SK-N-SH (cell line): Measurements from ENCODE around the gene PERCC1. TPM values are rescaled to one million over a fixed set of nuclear protein-coding genes. Genes with fewer than 3 reads are reported as not detected.

Experiments
- CTCF ChIA-PET: fragments of 300-600, 350-600 bp; formaldehyde crosslinking; extraction: SDS; loops from one replicate; lab custom pipeline; 2021; lab: Yijun Ruan, JAX
- POLR2A ChIA-PET: fragments of 350-600 bp; sonication (Branson Sonifier 250); formaldehyde crosslinking; extraction: SDS; loops from one replicate; lab custom pipeline; 2020; ENCODE audit warnings: antibody characterized with exemption, inconsistent platforms; lab: Yijun Ruan, JAX
- DNase-seq: peaks from one replicate; pipeline ENCODE4 v3.0.0; 2012
- H2AFZ ChIP-seq: fragments of 200-600 bp; sonication (generic); 2 replicates; pipeline ENCODE4 v1.8.1; 2016; ENCODE audit warnings: antibody characterized with exemption, mild to moderate bottlenecking, low read depth
- H3F3A ChIP-seq: fragments of 200-600 bp; sonication (generic); replicated peaks from 2 replicates; pipeline ENCODE3; 2016; ENCODE audit warnings: antibody characterized with exemption, mild to moderate bottlenecking; ENCODE audit not compliant: insufficient read depth
- H3K27ac ChIP-seq, 2 experiments: fragments of 200-500 bp in 1 of 2; fragments of 200-600 bp in 1 of 2; sonication (Bioruptor generic) in 1 of 2; sonication (generic), shearing (Covaris generic) in 1 of 2; 2 replicates each; pipeline versions ENCODE4 v1.5.1 to v1.6.1; 2014 to 2016; ENCODE audit warnings: low read depth in 2 of 2, inconsistent platforms in 1 of 2, low read length in 1 of 2, mild to moderate bottlenecking in 1 of 2, mixed read lengths in 1 of 2
- H3K27me3 ChIP-seq: fragments of 200-600 bp; sonication (generic), shearing (Covaris generic); 2 replicates; pipeline ENCODE4 v1.6.1; 2016; ENCODE audit warnings: mixed run types; ENCODE audit not compliant: insufficient read depth
- H3K36me3 ChIP-seq, 2 experiments: fragments of 200-500 bp in 1 of 2; fragments of 200-600 bp in 1 of 2; sonication (Bioruptor generic) in 1 of 2; sonication (generic) in 1 of 2; replicated peaks in 1 of 2; 2 replicates each; pipeline versions ENCODE3 to v1.5.1; 2014 to 2016; ENCODE audit warnings: low read length in 1 of 2, mild to moderate bottlenecking in 1 of 2; ENCODE audit not compliant: insufficient read depth in 2 of 2, control insufficient read depth in 1 of 2
- H3K4me1 ChIP-seq, 2 experiments: fragments of 200-500 bp in 1 of 2; fragments of 200-600 bp in 1 of 2; sonication (Bioruptor generic) in 1 of 2; sonication (generic), shearing (Covaris generic) in 1 of 2; 2 replicates each; pipeline versions ENCODE4 v1.5.1 to v1.6.1; 2014 to 2016; ENCODE audit warnings: low read depth in 1 of 2, low read length in 1 of 2, mixed run types in 1 of 2; ENCODE audit not compliant: insufficient read depth in 2 of 2, control insufficient read depth in 1 of 2
- H3K4me2 ChIP-seq: fragments of 200-600 bp; sonication (generic), shearing (Covaris generic); 2 replicates; pipeline ENCODE4 v1.6.1; 2017; ENCODE audit warnings: mixed run types
- H3K4me3 ChIP-seq, 2 experiments: fragments of 200-500 bp in 1 of 2; fragments of 200-600 bp in 1 of 2; sonication (Bioruptor generic) in 1 of 2; sonication (generic), shearing (Covaris generic) in 1 of 2; 2 replicates each; pipeline versions ENCODE4 v1.5.1 to v1.8.1; 2014 to 2016; ENCODE audit warnings: low read depth in 2 of 2, inconsistent platforms in 1 of 2, low read length in 1 of 2, mild to moderate bottlenecking in 1 of 2, mixed read lengths in 1 of 2, moderate library complexity in 1 of 2
- H3K79me2 ChIP-seq: fragments of 200-600 bp; sonication (generic); 2 replicates; pipeline ENCODE4 v1.8.1; 2017; ENCODE audit warnings: mild to moderate bottlenecking; ENCODE audit not compliant: insufficient read depth
- H3K9ac ChIP-seq: fragments of 200-600 bp; sonication (generic); 2 replicates; pipeline ENCODE4 v1.6.1; 2017; ENCODE audit warnings: mixed run types
- H3K9me2 ChIP-seq: fragments of 200-600 bp; sonication (generic); 2 replicates; pipeline ENCODE4 v1.6.1; 2017; ENCODE audit warnings: mixed run types
- H3K9me3 ChIP-seq: fragments of 200-600 bp; sonication (generic); 2 replicates; pipeline ENCODE4 v1.6.1; 2017; ENCODE audit warnings: mixed run types, mild to moderate bottlenecking, moderate library complexity
- H4K20me1 ChIP-seq: fragments of 200-600 bp; sonication (generic); 2 replicates; pipeline ENCODE4 v1.6.1; 2017; ENCODE audit warnings: mild to moderate bottlenecking, mixed run types; ENCODE audit not compliant: insufficient read depth
- FOXJ3 ChIP-seq: sonication (generic); formaldehyde crosslinking; IDR thresholded peaks from 2 replicates; pipeline ENCODE4 v1.5.1; 2020; ENCODE audit warnings: mild to moderate bottlenecking, missing genetic modification reagents
- NFIC ChIP-seq: IDR thresholded peaks from 2 replicates; pipeline ENCODE4 v1.4.0; 2012; ENCODE audit warnings: borderline replicate concordance
- RAD21 ChIP-seq: IDR thresholded peaks from 2 replicates; pipeline ENCODE4 v1.6.1; 2012; ENCODE audit warnings: mild to moderate bottlenecking, low read length
- RXRA ChIP-seq: IDR thresholded peaks from 2 replicates; pipeline ENCODE4 v1.4.0; 2012; ENCODE audit warnings: low read depth, mild to moderate bottlenecking, borderline replicate concordance
- TCF12 ChIP-seq: IDR thresholded peaks from 2 replicates; pipeline ENCODE4 v1.4.0; 2012
- TEAD4 ChIP-seq: IDR thresholded peaks from 2 replicates; pipeline ENCODE4 v1.4.0; 2012; ENCODE audit warnings: mild to moderate bottlenecking, borderline replicate concordance; ENCODE audit not compliant: insufficient read depth
- YY1 ChIP-seq: IDR thresholded peaks from 2 replicates; pipeline ENCODE4 v1.4.0; 2012; ENCODE audit warnings: low read depth, mild to moderate bottlenecking
- WGBS: methylation state at CpG from one replicate; pipeline ENCODE4 v1.1.6; 2017; ENCODE audit warnings: low lambda C conversion rate; 5-methylcytosine and 5-hydroxymethylcytosine counted together
- polyA plus RNA-seq, 3 experiments: library from polyadenylated mRNA; depleted of rRNA; stranded (reverse); fragments of >200 nt; gene quantifications; 2 replicates each; pipeline ENCODE4 v1.2.3, GENCODE V29; 2012
- TF ChIP-seq, protein P1 (sequence below): fragments of 150-350 bp; IDR thresholded peaks from 2 replicates; pipeline ENCODE4 v1.6.1; 2016; ENCODE audit warnings: mild to moderate bottlenecking, low read depth, low read length
- TF ChIP-seq, protein P2 (sequence below): fragments of 200-600 bp; sonication (generic); IDR thresholded peaks from 2 replicates; pipeline ENCODE4 v1.6.1; 2017; ENCODE audit warnings: antibody characterized with exemption, mild to moderate bottlenecking, moderate library complexity
- TF ChIP-seq, protein P3 (sequence below): IDR thresholded peaks from 2 replicates; pipeline ENCODE4 v1.4.0; 2012; ENCODE audit warnings: low read depth, borderline replicate concordance

PERCC1 gene
- polyA plus RNA-seq, 1 of the 3 experiments (the other 2 are of a cell fraction), result not detected

DNA sequence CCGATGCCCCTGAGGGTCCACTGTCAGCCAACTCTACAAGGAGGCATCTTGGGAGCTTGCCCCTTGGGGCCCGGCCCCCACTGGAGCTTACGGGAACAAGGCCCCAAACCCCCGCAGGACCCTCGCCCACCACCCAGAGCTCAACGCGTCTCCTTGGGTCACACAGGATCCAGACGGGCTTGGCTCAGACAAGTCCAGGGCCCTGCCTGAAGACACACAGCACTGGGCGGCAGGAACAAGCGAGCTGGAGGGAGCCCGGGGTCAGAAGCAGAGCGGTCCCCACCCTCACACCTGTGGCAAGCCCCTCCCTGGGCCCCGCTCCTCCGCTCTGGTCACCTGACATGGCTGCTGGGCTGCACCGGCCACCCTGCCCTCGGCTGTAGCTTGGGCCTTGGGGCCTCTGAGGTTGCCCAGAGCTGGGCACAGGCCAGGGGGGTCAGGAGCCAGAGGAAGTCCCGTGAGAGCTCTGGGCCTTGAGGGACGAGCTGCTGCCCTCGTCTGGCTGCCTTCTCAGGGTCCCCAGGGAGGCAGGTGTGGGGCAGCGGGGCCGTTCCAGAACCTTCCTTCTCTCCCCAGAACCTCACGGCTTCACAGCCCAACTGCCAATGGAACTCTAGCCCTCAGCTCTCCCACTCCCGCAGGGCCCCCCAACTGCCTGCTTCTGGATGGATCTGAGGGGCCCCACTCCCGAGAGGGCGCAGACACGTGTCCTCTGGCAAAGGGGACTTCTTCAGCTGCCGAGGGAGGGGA is 13.3 kb downstream of the PERCC1 start, which contains the start of gene CCDC154:
Gene CCDC154 (minus strand): TSS at position 577 of the 750 bp plus-strand sequence. CDS start 234 bp downstream, at position 343.
- TF ChIP-seq, protein P1, sequence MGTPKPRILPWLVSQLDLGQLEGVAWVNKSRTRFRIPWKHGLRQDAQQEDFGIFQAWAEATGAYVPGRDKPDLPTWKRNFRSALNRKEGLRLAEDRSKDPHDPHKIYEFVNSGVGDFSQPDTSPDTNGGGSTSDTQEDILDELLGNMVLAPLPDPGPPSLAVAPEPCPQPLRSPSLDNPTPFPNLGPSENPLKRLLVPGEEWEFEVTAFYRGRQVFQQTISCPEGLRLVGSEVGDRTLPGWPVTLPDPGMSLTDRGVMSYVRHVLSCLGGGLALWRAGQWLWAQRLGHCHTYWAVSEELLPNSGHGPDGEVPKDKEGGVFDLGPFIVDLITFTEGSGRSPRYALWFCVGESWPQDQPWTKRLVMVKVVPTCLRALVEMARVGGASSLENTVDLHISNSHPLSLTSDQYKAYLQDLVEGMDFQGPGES, result no peak
- TF ChIP-seq RAD21 (no peak), TCF12 (no peak)
- TF ChIP-seq, protein P2, sequence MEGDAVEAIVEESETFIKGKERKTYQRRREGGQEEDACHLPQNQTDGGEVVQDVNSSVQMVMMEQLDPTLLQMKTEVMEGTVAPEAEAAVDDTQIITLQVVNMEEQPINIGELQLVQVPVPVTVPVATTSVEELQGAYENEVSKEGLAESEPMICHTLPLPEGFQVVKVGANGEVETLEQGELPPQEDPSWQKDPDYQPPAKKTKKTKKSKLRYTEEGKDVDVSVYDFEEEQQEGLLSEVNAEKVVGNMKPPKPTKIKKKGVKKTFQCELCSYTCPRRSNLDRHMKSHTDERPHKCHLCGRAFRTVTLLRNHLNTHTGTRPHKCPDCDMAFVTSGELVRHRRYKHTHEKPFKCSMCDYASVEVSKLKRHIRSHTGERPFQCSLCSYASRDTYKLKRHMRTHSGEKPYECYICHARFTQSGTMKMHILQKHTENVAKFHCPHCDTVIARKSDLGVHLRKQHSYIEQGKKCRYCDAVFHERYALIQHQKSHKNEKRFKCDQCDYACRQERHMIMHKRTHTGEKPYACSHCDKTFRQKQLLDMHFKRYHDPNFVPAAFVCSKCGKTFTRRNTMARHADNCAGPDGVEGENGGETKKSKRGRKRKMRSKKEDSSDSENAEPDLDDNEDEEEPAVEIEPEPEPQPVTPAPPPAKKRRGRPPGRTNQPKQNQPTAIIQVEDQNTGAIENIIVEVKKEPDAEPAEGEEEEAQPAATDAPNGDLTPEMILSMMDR, result no peak
- no peak within 1 kb of the TSS for H2AFZ ChIP-seq
- no peaks in the 10 kb centered on the region for H3K9me3 ChIP-seq
- H3K9ac ChIP-seq, result no peak within 1 kb of the TSS
- no peaks in the 10 kb centered on the region for H4K20me1 ChIP-seq
- H3K36me3 ChIP-seq, result peaks cover 0 to 6% of the 10 kb centered on the region in 2 experiments
- no peak within 1 kb of the TSS for H3K27ac ChIP-seq
- CTCF ChIA-PET, result interaction anchor here (0.6 kb wide), 1 partner anchor 75 kb away, joined by 3 read pairs; no protein-coding TSS in a partner anchor
- H3K4me3 ChIP-seq, result no peak within 1 kb of the TSS
- H3K79me2 ChIP-seq, result no peaks in the 10 kb centered on the region
- POLR2A ChIA-PET, result interaction anchor here (1.4 kb wide), 1 partner anchor 23 kb away, joined by 6 read pairs; the partner anchor contains the start of gene UQCC4
- H3K27me3 ChIP-seq, result no peaks in the 10 kb centered on the region
- DNase-seq, result no peak
- H3K4me1 ChIP-seq, result no peaks in the 10 kb centered on the region
- H3K9me2 ChIP-seq, result no peaks in the 10 kb centered on the region
- H3K4me2 ChIP-seq, result no peak within 1 kb of the TSS
- H3F3A ChIP-seq, result no peaks in the 10 kb centered on the region
- 84% methylated on average over 20 of the region's 27 CpGs for WGBS

GRCh38 chr16:1444730-1445517 is 14.0 kb downstream of the PERCC1 start:
- no peak overlapping the region for H2AFZ ChIP-seq
- H3K4me1 ChIP-seq, result no peaks in the 10 kb centered on the region
- H3K9ac ChIP-seq, result no peak overlapping the region
- H3K4me3 ChIP-seq, result no peak overlapping the region
- H3F3A ChIP-seq, result no peaks in the 10 kb centered on the region
- ChIA-PET POLR2A (no interaction called here), CTCF (no interaction called here)
- no peaks in the 10 kb centered on the region for H3K27me3 ChIP-seq
- 89% methylated on average over 30 of the region's 48 CpGs for WGBS
- H4K20me1 ChIP-seq, result no peaks in the 10 kb centered on the region
- no peaks in the 10 kb centered on the region for H3K9me2 ChIP-seq
- H3K36me3 ChIP-seq, result peaks cover 0 to 8% of the 10 kb centered on the region in 2 experiments
- H3K27ac ChIP-seq, result no peak overlapping the region
- TF ChIP-seq RXRA, result no peak
- no peak for TF ChIP-seq YY1
- TF ChIP-seq, protein P3, sequence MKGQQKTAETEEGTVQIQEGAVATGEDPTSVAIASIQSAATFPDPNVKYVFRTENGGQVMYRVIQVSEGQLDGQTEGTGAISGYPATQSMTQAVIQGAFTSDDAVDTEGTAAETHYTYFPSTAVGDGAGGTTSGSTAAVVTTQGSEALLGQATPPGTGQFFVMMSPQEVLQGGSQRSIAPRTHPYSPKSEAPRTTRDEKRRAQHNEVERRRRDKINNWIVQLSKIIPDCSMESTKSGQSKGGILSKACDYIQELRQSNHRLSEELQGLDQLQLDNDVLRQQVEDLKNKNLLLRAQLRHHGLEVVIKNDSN, result no peak
- no peak for TF ChIP-seq FOXJ3 (CRISPR knock-in tag)
- TF ChIP-seq TCF12, result no peak
- TF ChIP-seq NFIC, result no peak
- TF ChIP-seq TEAD4, result no peak
- H3K9me3 ChIP-seq, result no peaks in the 10 kb centered on the region
- no peaks in the 10 kb centered on the region for H3K79me2 ChIP-seq
- H3K4me2 ChIP-seq, result no peak overlapping the region
- DNase-seq, result no peak
